Coronary artery (tissue), 2 donors: ENCODE measurements around the gene IFT25.

Source experiments
- DNase-seq: peaks from one replicate; pipeline ENCODE4 v3.0.0-alpha.2; 2017; ENCODE audit warnings: low spot score
- H3K27ac ChIP-seq, 2 donors: fragments of 200-600 bp; sonication (generic); one replicate each; pipeline ENCODE4 v1.5.1; 2016 to 2019
- H3K4me3 ChIP-seq: fragments of 200-600 bp; sonication (generic); 2 replicates; pipeline ENCODE4 v1.5.1; 2016; ENCODE audit warnings: mild to moderate bottlenecking, moderate library complexity
- TF ChIP-seq, protein P1 (sequence below): fragments of 200-600 bp; sonication (generic); IDR thresholded peaks from one replicate; pipeline ENCODE4 v1.5.1; 2019; ENCODE audit warnings: antibody characterized with exemption

The IFT25 gene

DNA sequence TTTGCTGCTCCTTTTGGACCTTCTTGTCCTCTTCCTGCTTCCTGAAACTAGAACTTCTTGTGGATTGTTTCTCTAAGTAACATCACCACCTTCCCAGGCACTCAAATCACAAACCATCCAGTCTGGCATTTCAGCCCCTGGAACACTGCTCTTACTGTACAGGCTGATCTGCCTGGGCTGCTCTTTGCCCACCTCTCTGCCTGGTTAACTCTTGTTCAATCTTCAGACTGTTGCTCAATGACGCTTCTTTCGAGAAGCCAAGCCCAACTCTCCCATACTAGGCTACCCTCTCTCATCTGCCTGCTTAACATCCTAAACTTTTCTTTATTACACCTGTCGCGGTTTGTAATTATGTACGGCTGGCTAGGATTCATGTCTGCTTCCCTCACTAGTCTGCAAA lies 50.9 kb downstream of the IFT25 start:
- Histone ChIP-seq H3K27ac (no peak overlapping the region), H3K4me3 (no peak overlapping the region)
- DNase-seq = no peak
- TF ChIP-seq, protein P1, sequence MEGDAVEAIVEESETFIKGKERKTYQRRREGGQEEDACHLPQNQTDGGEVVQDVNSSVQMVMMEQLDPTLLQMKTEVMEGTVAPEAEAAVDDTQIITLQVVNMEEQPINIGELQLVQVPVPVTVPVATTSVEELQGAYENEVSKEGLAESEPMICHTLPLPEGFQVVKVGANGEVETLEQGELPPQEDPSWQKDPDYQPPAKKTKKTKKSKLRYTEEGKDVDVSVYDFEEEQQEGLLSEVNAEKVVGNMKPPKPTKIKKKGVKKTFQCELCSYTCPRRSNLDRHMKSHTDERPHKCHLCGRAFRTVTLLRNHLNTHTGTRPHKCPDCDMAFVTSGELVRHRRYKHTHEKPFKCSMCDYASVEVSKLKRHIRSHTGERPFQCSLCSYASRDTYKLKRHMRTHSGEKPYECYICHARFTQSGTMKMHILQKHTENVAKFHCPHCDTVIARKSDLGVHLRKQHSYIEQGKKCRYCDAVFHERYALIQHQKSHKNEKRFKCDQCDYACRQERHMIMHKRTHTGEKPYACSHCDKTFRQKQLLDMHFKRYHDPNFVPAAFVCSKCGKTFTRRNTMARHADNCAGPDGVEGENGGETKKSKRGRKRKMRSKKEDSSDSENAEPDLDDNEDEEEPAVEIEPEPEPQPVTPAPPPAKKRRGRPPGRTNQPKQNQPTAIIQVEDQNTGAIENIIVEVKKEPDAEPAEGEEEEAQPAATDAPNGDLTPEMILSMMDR = no peak

- TF ChIP-seq, protein P1 = no peak
- Histone ChIP-seq H3K4me3 (no peak within 1 kb of the TSS), H3K27ac (no peak within 1 kb of the TSS)
- no peak for DNase-seq
Observed at GRCh38 chr1:53893999-53894636, 51.4 kb downstream of the IFT25 start, which contains the start of gene DIO1. DIO1 (plus strand) TSS chr1:53894187; CDS start chr1:53894211, 24 bp downstream.

DNA sequence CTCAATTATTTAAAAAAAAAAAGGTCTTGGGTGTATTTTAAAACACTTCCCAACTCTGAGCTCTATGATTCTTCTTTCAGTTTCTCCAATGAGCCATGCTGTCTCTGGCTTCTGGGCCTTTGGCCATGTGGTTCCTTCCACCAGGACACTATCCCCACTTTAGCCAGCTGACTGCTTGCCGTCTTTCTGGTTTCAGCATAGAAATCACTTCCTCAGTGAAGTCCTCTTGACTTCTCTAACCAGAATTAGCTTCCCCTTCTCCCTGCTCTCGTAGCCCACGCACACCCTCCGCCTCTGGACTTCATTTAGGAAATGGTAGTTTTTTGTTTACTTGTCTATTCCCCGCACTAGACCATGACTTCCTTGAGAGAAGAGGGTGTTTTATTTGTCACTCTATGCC lies 52.6 kb downstream of the IFT25 start:
- DNase-seq = no peak
- no peak overlapping the region for H3K4me3 ChIP-seq
- H3K27ac ChIP-seq = no peak overlapping the region
- TF ChIP-seq, protein P1 = no peak

GRCh38 chr1:53891678-53892077 lies 53.8 kb downstream of the IFT25 start:
- Histone ChIP-seq H3K27ac (no peak overlapping the region), H3K4me3 (no peak overlapping the region)
- TF ChIP-seq, protein P1 = no peak
- no peak for DNase-seq

DNA sequence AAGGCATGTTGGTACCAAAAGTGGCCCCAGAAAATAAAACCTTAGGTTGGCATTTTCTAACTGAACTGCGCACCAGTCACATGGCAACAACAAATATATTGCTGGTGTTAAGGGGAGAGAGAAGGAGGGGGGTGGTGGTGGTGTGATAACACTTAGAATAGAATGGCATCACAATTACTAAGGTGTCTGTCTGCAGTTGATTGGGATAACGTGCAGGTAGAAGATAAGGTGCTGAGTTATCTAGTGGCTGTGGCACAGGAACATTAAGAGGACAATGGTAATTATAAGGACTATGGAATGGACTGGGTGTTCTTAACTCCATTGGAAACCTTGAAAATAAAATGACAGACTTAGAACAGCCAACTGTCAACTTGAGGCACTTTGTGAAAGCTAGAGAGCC lies 54.5 kb downstream of the IFT25 start:
- Histone ChIP-seq H3K27ac (no peak overlapping the region), H3K4me3 (no peak overlapping the region)
- no peak for DNase-seq
- TF ChIP-seq, protein P1 = no peak

DNA sequence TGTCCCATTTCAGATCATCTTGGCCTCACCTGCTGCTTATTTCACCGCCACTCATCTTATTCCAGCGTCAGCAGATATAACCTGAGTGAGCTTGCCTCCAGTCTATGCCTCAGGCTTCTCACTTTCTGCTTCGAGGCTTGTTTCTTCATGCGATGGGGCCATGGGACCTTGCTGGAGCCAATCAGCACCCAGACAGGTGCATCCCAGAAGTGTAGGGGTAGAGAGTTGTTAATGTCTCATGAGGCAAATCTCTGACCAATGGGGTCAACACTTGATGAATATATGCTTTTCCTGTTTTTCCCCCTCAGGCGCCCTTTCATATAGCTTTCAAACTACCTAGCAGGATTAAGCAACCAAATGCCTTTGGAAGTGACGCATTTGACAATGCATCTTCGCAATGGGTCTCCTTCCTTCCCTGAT lies 55.0 kb downstream of the IFT25 start:
- Histone ChIP-seq H3K27ac (peak overlapping the region; percentile 72 to 86), H3K4me3 (peak overlapping the region; percentile 97)

More for the DNA sequence above, 55.0 kb downstream of the IFT25 start:
- DNase-seq = no peak
- TF ChIP-seq, protein P1 = no peak
